Natural killer cell (primary cell): Measurements from ENCODE around the gene DGKZ. TPM values are rescaled to one million over a fixed set of nuclear protein-coding genes. Genes with fewer than 3 reads are reported as not detected.

Source experiments
- ATAC-seq, 3 donors: fragments of 150-1000 bp in 2 of 3; fragments of 200-7000 bp in 1 of 3; cut with Tn5 transposase; 1 replicate in 1 of 3; 2 replicates in 2 of 3; pipeline ENCODE4 v1.10.0; 2021; ENCODE audit warnings: mild to moderate bottlenecking in 2 of 3, moderate library complexity in 2 of 3
- DNase-seq, 2 donors: peaks; one replicate each; pipeline versions ENCODE4 v3.0.0 to v3.0.0-alpha.2; 2013 to 2021; ENCODE audit warnings: mixed read lengths in 1 of 2
- H3K27ac ChIP-seq: one replicate; pipeline ENCODE4 v1.5.1; 2013; ENCODE audit warnings: mild to moderate bottlenecking, low read length
- H3K27me3 ChIP-seq: one replicate; pipeline ENCODE4 v1.6.1; 2013; ENCODE audit warnings: low read length; ENCODE audit not compliant: control insufficient read depth, insufficient read depth
- H3K36me3 ChIP-seq: one replicate; pipeline ENCODE4 v1.6.1; 2013; ENCODE audit warnings: low read length; ENCODE audit not compliant: control insufficient read depth, insufficient read depth
- H3K4me1 ChIP-seq: one replicate; pipeline ENCODE4 v1.6.1; 2013; ENCODE audit warnings: low read length; ENCODE audit not compliant: control insufficient read depth, insufficient read depth
- H3K4me3 ChIP-seq: one replicate; pipeline ENCODE4 v1.5.1; 2013; ENCODE audit warnings: low read length
- H3K9me3 ChIP-seq: one replicate; pipeline ENCODE4 v1.6.1; 2013; ENCODE audit warnings: low read length; ENCODE audit not compliant: control insufficient read depth, insufficient read depth
- H3K27ac Mint-ChIP-seq, 2 donors: one replicate each; pipeline ENCODE4 v1.8.0; 2022; ENCODE audit warnings: mild to moderate bottlenecking in 2 of 2, mixed read lengths in 2 of 2, moderate library complexity in 1 of 2
- H3K27me3 Mint-ChIP-seq, 2 donors: one replicate each; pipeline ENCODE4 v1.8.0; 2022; ENCODE audit warnings: low read depth in 2 of 2, mixed read lengths in 2 of 2
- H3K36me3 Mint-ChIP-seq: one replicate; pipeline ENCODE4 v1.8.0; 2022; ENCODE audit warnings: mixed read lengths
- H3K4me1 Mint-ChIP-seq, 2 donors: one replicate each; pipeline ENCODE4 v1.8.0; 2022; ENCODE audit warnings: mixed read lengths in 2 of 2
- H3K4me3 Mint-ChIP-seq: one replicate; pipeline ENCODE4 v1.8.0; 2022; ENCODE audit warnings: mild to moderate bottlenecking, moderate library complexity, mixed read lengths
- H3K9me3 Mint-ChIP-seq, 2 donors: one replicate each; pipeline ENCODE4 v1.8.0; 2022; ENCODE audit warnings: mixed read lengths in 2 of 2
- WGBS: methylation state at CpG from one replicate; pipeline ENCODE4 v1.1.7; 2013; ENCODE audit warnings: missing lambda C conversion rate; ENCODE audit not compliant: insufficient coverage; 5-methylcytosine and 5-hydroxymethylcytosine counted together
- intact Hi-C: fragments of 100-400 bp; cut with micrococcal nuclease; formaldehyde crosslinking; loops from one replicate; pipeline ENCODE4 v1.14.2; 2022
- total RNA-seq, 4 donors: library from RNA; stranded (reverse); fragments of 120-200 nt in 1 of 4; gene quantifications; one replicate each; pipeline versions ENCODE4 v1.2.3 to v1.2.4, GENCODE V29; 2013 to 2022
- TF ChIP-seq, protein P1 (sequence below): fragments of 200-600 bp; IDR thresholded peaks from one replicate; pipeline ENCODE4 v1.8.0; 2022; ENCODE audit warnings: antibody characterized with exemption

The DGKZ gene
- total RNA-seq, 3 donors from 2014 or later (not counting 1 experiment from before 2014, with no cell fraction given): 307 to 377 (median 350) TPM

DNA sequence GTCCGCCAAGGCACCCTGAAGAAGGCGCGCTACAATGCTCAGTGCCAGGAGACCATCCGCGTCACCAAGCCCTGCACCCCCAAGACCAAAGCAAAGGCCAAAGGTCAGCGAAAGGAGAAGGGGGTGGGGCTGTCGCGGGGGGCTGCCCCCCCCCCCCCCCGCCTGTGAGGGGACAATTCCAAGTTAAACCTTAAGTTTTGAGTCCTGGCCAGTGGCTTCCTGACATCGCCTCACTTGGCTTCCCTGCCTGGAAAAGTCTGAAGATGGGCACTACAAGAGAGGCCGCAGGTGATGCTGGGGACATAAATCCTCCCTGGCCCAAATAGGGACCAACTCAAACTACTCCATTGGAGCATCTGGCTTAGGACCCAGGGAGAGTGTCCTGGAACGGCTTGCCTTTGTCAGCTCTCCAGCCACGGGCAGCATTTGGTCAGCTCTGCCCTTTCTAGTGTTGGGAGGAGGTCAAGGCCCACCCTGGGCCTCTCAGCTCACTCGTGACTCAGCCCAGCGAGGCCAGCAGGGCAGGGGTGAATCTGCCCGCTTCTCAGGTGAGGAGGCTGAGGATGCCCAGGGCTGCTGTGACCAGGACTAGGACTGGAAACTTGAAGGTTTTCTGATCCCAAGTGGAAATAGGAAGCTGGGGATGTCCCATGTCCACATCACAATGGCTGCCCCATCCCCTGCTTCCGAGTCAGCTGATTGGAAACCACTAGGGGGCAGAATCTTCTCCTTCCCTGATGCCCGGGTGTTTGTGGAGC is 35.6 kb downstream of the DGKZ start:
- H3K4me3 Mint-ChIP-seq: no peak overlapping the region
- TF ChIP-seq, protein P1, sequence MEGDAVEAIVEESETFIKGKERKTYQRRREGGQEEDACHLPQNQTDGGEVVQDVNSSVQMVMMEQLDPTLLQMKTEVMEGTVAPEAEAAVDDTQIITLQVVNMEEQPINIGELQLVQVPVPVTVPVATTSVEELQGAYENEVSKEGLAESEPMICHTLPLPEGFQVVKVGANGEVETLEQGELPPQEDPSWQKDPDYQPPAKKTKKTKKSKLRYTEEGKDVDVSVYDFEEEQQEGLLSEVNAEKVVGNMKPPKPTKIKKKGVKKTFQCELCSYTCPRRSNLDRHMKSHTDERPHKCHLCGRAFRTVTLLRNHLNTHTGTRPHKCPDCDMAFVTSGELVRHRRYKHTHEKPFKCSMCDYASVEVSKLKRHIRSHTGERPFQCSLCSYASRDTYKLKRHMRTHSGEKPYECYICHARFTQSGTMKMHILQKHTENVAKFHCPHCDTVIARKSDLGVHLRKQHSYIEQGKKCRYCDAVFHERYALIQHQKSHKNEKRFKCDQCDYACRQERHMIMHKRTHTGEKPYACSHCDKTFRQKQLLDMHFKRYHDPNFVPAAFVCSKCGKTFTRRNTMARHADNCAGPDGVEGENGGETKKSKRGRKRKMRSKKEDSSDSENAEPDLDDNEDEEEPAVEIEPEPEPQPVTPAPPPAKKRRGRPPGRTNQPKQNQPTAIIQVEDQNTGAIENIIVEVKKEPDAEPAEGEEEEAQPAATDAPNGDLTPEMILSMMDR: no peak
- peaks cover 13 to 45% of the 10 kb centered on the region in 2 donors for H3K4me1 Mint-ChIP-seq
- H3K27me3 Mint-ChIP-seq: peaks cover 20 to 28% of the 10 kb centered on the region in 2 donors
- ATAC-seq (no peak), DNase-seq (no peak)
- peaks cover 10% of the 10 kb centered on the region for H3K36me3 ChIP-seq
- H3K27ac Mint-ChIP-seq: no peak overlapping the region
- no peaks in the 10 kb centered on the region for H3K9me3 Mint-ChIP-seq
- H3K4me3 ChIP-seq: no peak overlapping the region
- H3K9me3 ChIP-seq: no peaks in the 10 kb centered on the region
- 73% methylated on average over 16 of the region's 18 CpGs for WGBS
- H3K27me3 ChIP-seq: peaks cover 19% of the 10 kb centered on the region
- H3K36me3 Mint-ChIP-seq: no peaks in the 10 kb centered on the region
- H3K4me1 ChIP-seq: peaks cover 49% of the 10 kb centered on the region
- H3K27ac ChIP-seq: no peak overlapping the region
- intact Hi-C loops: loop anchor here (5.0 kb wide), 1 partner anchor 36 kb away; the partner anchor contains the start of gene DGKZ

DNA sequence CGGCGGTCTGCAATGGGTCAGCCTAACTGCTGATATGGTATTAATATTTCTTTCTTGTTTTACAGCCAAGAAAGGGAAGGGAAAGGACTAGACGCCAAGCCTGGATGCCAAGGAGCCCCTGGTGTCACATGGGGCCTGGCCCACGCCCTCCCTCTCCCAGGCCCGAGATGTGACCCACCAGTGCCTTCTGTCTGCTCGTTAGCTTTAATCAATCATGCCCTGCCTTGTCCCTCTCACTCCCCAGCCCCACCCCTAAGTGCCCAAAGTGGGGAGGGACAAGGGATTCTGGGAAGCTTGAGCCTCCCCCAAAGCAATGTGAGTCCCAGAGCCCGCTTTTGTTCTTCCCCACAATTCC is 36.1 kb downstream of the DGKZ start:
- H3K27me3 Mint-ChIP-seq: peaks cover 25 to 33% of the 10 kb centered on the region in 2 donors
- H3K27me3 ChIP-seq: peaks cover 24% of the 10 kb centered on the region
- WGBS: 92% methylated on average over 6 of the region's 7 CpGs
- no peak overlapping the region for H3K4me3 ChIP-seq
- H3K4me1 Mint-ChIP-seq: peaks cover 18 to 51% of the 10 kb centered on the region in 2 donors
- TF ChIP-seq, protein P1: no peak
- no peak for DNase-seq
- no peaks in the 10 kb centered on the region for H3K36me3 Mint-ChIP-seq
- H3K4me1 ChIP-seq: peaks cover 49% of the 10 kb centered on the region
- H3K36me3 ChIP-seq: peaks cover 5% of the 10 kb centered on the region
- intact Hi-C loops: loop anchor here (5.0 kb wide), 1 partner anchor 36 kb away; the partner anchor contains the start of gene DGKZ
- H3K27ac ChIP-seq: no peak overlapping the region
- H3K9me3 Mint-ChIP-seq: no peaks in the 10 kb centered on the region
- ATAC-seq: no peak
- peak overlapping the region; percentile 40 for H3K4me3 Mint-ChIP-seq
- no peaks in the 10 kb centered on the region for H3K9me3 ChIP-seq
- no peak overlapping the region for H3K27ac Mint-ChIP-seq

DNA sequence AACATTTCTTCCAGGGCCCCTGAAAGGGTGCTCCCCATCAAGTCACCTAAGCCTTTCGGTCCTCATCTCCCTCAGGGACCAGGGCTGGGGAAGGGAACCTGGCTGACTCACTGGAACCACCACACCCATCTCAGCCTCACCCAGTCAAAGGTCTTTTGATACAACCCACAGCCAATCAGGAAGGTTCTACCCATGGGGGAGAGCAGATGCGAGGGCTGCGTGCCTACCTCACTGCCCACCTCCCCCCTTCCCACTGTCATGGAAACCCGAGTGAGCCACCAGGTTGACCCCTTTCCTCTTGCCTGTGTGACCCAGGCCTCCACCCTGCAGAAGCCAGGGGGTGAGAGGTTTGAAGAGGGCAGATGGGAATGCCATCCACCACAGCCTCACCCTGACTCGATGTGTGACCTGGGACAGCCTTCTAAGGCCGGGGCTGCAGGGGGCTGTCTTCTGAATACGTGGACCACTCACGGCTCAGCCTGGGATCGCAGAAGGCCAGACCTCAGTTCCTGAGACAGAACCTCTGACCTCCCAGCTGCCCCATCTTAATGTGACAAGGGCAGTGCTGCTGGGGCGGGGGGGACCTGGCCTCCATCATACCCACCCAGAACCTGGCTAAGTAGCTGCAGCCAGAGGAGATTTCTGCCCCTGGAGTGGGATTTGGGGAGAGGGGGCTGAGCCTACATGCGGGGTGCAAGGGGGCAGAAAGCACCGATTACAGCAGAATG is 36.9 kb downstream of the DGKZ start:
- Histone ChIP-seq H3K4me1 (peaks cover 43% of the 10 kb centered on the region), H3K27me3 (peaks cover 32% of the 10 kb centered on the region), H3K9me3 (no peaks in the 10 kb centered on the region), H3K4me3 (no peak overlapping the region), H3K27ac (no peak overlapping the region), H3K36me3 (no peaks in the 10 kb centered on the region)
- Mint-ChIP-seq H3K36me3 (no peaks in the 10 kb centered on the region), H3K4me3 (no peak overlapping the region), H3K4me1 (peaks cover 17 to 46% of the 10 kb centered on the region in 2 donors), H3K27ac (no peak overlapping the region), H3K9me3 (no peaks in the 10 kb centered on the region), H3K27me3 (peaks cover 30 to 36% of the 10 kb centered on the region in 2 donors)
- ATAC-seq (no peak), DNase-seq (no peak)
- 93% methylated on average over 9 of the region's 12 CpGs for WGBS
- intact Hi-C loops: loop anchor here (5.0 kb wide), 1 partner anchor 37 kb away; the partner anchor contains the start of gene DGKZ
- TF ChIP-seq, protein P1: no peak
